Iris pigment epithelial cell (primary cell): ENCODE data around the gene TXNRD1.
A peak's percentile ranks its signal among the peaks of the same experiment; 100 is the strongest.
"Not testable (repeated sequence)": the region's sequence is repeated elsewhere in the genome, so short reads cannot be mapped to it uniquely, and the experiment has no call there.

Experiments
- DNase-seq: peaks from one replicate; pipeline ENCODE4 v3.0.0-alpha.2; 2011; ENCODE audit warnings: low read depth

TXNRD1 gene

DNA sequence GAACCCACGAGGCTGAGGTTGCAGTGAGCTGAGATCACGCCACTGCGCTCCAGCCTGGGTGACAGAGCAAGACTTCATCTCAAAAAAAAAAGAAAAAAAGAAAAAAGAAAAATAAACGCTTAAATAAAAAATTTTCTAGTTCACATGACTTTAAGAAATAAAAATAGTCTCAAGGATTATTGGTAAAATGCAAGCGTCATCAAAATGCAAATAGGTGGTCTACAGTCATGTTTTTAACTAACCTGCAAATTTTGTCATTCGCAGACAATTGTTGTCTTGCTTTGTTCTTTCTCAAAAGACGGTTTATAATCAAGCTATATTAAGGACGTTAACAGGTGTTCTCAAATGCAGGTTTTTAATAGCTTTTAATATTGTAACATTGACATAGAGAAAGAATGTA lies 22.4 kb downstream of the TXNRD1 start:
- no peak for DNase-seq

DNA sequence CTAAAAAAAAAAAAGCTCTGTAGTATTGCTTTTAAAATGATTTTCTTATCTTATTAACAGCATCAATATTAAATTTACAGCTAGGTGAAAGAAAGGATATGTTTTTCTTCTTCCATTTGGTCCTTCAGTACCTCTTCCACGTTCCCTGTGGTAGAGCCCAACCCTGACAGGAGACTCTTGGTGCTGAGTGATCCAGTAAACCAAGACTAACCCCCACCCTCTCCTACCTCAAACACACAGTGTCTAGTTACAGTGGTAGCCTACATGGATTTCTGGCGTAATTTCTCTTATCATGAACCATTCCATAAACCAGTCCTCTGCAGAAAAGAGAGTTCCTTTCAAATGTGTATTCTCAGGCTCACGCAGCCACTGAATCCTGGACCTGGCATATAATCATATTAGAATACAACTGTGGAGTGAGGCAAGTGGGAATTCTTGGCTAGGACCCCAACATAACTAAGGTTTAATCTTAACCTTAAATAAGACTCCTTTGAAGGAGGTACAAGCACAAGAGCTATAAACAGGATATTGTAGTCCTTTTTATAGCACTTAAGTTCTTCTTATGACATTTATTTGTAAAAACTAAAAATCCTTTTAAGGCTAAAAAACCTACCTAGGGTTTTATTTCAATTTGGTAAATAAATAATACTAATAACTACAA lies 27.1 kb downstream of the TXNRD1 start:
- no peak for DNase-seq

GRCh38 chr12:104243551-104243950 lies 28.0 kb downstream of the TXNRD1 start:
- no peak for DNase-seq

- DNase-seq: no peak
These were observed 28.4 kb downstream of the TXNRD1 start for GRCh38 chr12:104243971-104244370.

DNA sequence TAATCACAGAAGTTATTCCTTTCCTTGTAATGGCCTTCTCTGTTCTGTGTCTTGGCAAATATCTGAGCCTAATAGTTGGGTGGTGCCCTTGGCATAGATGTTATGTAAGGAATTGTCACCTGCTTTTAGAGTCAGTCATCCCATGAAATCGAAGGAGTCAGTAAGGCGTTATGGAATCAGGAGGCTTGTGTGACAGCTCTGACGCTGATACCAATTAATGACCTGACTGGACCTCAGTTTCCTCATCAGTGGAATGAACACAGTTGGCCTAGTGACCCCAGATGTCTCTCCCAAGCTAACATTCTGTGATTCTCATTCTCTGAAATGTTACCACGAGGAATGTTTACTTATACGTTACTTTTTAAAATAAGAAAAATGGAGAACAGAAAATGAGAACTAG lies 32.1 kb downstream of the TXNRD1 start:
- DNase-seq: no peak

- no peak for DNase-seq
These were observed 32.9 kb downstream of the TXNRD1 start for GRCh38 chr12:104248444-104248843.

DNA sequence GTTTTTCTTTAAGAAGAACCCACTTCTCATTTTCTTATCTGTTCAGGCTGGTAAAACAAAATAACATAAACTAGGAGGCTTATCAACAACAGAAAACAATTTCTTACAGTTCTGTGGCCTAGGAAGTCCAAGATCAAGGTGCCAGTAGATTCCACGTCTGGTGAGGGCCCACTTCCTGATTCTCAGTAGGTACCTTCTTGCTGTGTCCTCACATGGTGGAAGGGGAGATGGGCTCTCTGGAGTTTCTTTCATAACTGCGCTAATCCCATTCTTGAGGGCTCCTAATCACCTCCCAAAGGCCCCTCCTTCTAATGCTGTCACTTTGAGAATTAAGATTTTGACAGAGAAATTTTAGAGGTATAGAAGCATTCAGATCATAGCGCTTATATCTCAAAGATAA lies 33.4 kb downstream of the TXNRD1 start:
- no peak for DNase-seq

DNA sequence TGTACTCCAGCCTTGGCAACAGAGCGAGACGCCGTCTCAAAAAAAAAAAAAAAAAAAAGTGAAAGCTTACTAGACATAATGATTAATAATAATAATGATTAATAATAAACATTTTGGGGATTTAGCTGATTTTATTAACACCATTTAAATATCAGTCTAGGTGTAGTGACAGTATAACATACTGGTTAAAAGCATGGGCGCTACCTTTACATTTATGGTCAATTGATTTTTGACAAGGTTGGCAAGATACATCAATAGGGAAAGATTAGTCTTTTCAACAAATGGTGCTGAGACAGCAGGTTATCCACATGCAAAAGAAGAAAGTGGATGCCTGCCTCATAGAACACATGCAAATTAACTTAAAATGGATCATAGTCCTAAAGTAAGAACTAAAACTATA lies 34.3 kb downstream of the TXNRD1 start:
- no peak for DNase-seq

- no peak for DNase-seq
These were observed 35.0 kb downstream of the TXNRD1 start for GRCh38 chr12:104250366-104251125.

DNA sequence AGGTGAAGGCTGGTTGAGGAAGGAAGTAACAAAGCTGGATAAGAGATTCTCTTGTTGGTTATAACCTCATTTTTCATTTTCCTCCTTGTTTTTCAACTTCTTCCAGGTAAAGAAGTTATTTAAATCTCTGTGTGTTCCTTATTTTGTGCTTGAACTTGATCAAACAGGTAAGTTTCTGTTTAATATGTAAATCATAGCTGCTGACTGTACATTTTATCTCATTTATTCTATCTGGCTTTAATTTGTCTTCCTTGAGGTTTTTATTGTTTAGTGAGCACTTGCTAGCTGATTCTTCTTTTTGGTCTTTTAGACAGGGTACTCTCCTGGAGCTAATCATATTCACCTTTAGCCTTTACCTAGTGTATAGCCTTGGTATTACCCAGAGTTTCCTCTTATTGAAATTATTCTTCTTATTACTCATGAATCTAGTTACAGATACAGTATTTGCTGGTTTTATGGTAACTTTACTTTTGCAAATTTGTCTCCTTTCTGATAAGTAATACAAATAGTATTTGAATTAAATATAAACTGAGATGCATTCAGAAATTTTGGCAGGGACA lies 42.4 kb downstream of the TXNRD1 start:
- no peak for DNase-seq

DNA sequence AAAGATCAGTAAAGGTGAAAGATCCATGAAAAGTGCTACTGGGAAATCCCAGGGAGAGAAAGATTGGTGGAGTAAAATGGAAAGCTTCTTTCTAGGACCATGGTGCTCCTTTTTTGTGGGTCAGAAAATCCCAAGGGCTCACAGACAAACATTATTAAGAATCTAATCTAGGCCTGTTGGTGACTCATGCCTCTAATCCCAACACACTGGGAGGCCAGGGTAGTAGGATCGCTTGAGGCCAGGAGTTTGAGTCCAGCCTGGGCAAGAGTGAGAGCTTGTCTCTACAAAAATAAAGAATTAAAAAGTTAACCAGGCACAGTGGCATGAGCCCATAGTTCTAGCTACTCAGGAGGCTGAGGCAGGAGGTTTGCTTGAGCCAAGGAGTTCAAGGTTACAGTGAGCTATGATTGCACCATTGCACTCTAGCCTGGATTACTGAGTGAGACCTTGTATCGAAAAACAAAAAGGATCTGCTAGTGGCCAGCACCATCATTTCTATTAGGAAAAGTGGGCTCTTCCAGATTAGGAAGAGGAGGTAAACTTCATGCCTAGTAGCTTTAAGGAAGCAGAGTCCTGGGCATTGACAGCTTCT lies 43.0 kb downstream of the TXNRD1 start:
- no peak for DNase-seq

DNA sequence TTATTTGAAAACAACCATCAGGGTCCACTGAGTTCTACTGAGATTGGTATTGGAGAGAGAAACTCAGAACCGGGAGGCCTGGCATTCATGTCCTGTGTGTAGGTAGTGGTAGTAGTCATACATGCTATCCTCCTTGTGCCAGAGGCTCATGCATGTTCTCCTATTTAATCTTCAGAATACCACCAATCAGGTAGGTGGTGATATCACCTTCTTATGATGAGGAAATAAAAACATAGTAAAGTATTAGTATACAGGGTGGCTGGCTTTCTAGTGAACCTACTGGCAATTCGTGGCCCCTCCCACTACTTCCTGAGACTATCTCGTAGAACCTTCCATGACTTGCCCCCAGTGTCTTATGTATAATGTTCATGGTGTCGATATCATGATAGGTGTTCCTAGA lies 47.4 kb downstream of the TXNRD1 start:
- no peak for DNase-seq

DNA sequence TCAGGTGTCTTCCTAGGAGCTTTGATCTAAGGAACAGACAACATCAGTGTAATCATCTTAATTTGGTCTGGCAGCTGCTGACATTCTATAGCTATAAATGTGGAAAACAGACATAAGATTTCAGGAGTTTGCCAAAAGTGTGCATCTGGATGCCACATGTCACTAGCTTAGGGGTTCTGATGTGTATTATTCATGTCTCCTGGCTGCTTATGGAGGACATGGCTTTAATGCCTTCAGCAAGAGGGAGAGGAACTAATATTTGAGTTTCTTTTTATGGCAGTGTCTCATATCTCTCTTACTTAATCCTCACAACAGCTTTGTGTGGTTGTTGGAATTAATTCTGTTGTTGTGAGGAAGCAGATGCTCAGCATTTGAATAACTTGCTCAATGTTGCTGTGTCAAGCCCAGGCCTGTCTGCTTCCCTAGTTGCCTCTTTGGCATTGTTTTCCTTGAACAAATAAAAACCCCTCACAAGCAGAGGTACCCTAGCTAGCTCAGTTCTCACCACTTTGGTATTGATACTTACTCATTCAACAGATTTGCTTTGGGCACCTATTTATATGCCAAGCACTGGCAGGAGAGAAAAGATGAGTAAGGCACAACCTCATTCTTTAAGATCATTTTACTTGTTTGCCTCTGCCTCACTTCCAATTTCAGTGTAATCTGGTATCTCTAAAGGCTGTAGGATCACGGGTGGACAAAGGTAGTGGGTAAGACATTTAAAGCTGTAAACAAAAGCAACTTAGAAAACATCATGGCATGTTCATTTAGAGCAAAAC lies 48.2 kb downstream of the TXNRD1 start:
- DNase-seq: peak; percentile 76

DNA sequence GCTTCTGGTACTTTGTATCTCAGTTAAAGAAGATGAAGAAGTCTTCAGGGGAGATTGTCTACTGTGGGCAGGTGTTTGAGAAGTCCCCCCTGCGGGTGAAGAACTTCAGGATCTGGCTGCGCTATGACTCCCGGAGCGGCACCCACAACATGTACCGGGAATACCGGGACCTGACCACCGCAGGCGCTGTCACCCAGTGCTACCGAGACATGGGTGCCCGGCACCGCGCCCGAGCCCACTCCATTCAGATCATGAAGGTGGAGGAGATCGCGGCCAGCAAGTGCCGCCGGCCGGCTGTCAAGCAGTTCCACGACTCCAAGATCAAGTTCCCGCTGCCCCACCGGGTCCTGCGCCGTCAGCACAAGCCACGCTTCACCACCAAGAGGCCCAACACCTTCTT lies 49.9 kb downstream of the TXNRD1 start:
- DNase-seq: not testable (repeated sequence)

- DNase-seq: no peak
These were observed 57.4 kb downstream of the TXNRD1 start for GRCh38 chr12:104272938-104273337.

GRCh38 chr12:104273503-104273902 lies 57.9 kb downstream of the TXNRD1 start:
- DNase-seq: no peak

DNA sequence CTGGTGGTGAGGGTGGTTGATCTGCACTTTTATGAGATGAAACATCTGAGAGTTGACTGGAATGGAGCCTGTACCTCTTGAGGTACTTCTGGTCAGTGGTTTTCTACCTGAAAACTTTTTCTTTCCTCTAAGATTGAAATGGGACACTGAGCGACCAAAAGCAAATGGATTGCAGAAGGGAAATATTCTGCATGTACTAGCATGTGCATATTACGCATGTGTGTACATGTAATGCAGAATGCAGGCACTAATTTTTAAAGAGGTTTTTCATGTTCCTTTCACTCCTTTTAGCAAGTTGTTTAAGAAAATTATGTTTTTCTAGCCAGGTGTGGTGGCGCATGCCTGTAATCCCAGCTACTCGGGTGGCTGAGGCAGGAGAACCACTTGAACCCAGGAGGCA lies 59.2 kb downstream of the TXNRD1 start:
- DNase-seq: no peak

- DNase-seq: no peak
These were observed 60.1 kb downstream of the TXNRD1 start for GRCh38 chr12:104275689-104276088.

DNA sequence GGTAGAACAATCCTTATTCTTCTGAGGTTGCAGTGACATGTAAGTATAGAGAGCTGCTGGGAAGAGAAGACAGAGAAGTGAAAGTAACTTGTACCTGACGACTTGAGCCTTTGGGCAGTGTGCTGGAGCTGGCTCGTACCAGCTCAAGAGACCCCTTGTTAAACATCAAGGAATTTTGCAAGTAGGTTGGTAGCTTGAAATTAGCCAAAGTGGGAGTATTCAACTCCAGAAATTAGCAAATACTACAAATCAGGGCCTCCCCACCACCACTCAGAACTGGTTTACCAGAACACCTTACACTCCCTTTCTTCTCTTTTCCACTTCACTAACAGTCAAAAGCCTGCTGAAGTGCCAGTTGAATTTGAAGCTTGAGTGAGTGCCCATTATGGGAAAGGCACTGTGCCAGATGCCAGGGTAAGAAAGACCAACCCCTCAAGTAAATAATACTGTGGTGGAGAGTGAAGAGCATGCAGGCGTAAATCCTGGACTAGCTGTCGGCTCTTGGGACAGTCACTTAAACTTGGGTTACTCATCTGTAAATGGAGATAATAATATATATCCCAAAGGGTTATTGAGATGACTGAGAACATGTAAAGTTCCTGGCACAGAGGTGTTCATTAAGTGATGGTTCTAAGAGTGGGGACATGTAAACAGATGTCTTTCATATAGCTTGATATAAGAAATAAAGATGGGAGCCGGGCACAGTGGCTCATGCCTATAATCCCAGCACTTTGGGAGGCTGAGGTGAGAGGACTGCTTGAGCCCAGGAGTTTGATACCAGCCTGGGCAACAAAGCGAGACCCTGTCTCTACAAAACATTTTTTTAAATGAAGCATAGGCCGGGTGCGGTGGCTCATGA lies 60.9 kb downstream of the TXNRD1 start:
- no peak for DNase-seq

GRCh38 chr12:104279164-104279563 lies 63.6 kb downstream of the TXNRD1 start:
- no peak for DNase-seq

DNA sequence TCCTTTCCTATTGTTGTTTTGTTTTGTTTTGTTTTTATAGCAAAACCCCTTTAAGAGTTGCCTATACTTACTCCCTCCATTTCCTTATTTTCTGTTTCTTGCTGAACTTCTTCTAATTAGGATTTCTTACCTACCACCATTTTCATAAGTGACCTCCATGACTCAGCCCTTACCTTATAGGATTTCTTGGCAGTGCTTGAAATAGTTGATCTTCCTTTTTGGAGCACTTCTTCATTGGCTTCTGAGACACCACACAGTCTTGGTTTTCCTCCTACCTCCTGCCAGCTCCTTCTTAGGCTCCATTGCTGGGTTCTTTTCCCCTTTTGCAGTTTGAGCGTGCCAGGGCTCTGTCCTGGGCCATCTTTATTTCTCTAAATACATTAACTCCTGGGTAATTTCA lies 64.5 kb downstream of the TXNRD1 start:
- DNase-seq: no peak
